Daoy (cell line): ENCODE measurements around the gene RANGAP1. TPM values are rescaled to one million over a fixed set of nuclear protein-coding genes. Genes with fewer than 3 reads are reported as not detected.
A peak's percentile ranks its signal among the peaks of the same experiment; 100 is the strongest.

ENCODE experiments used
- DNase-seq: peaks from one replicate; pipeline ENCODE4 v3.0.0-alpha.2; 2015; ENCODE audit warnings: low read depth
- total RNA-seq: library from RNA; depleted of rRNA; stranded (reverse); fragments of >200 nt; shearing (Covaris generic); gene quantifications from 2 replicates; pipeline ENCODE4 v1.2.3, GENCODE V29; 2014; rRNA removed

The RANGAP1 gene
- 119 and 127 TPM in 2 replicates for total RNA-seq

GRCh38 chr22:41285820-41286638 is at the start of gene RANGAP1:
Gene RANGAP1 (minus strand): TSS chr22:41286187. CDS start chr22:41281044, 5,143 bp downstream.
- DNase-seq = peak; percentile 99

GRCh38 chr22:41334951-41335635 is 49.1 kb upstream of the RANGAP1 start:
- DNase-seq = no peak

GRCh38 chr22:41334215-41334614 is 48.2 kb upstream of the RANGAP1 start:
- DNase-seq = no peak

GRCh38 chr22:41333806-41334205 is 47.8 kb upstream of the RANGAP1 start:
- DNase-seq = no peak

GRCh38 chr22:41332217-41332939 is 46.4 kb upstream of the RANGAP1 start:
- DNase-seq = no peak

GRCh38 chr22:41330169-41330568 is 44.2 kb upstream of the RANGAP1 start:
- no peak for DNase-seq

GRCh38 chr22:41327124-41327523 is 41.1 kb upstream of the RANGAP1 start:
- no peak for DNase-seq

- no peak for DNase-seq
Observed at GRCh38 chr22:41324821-41325528, 39.0 kb upstream of the RANGAP1 start.

- DNase-seq = no peak
Observed at GRCh38 chr22:41320416-41321240, 34.6 kb upstream of the RANGAP1 start.

GRCh38 chr22:41315586-41315985 is 29.6 kb upstream of the RANGAP1 start:
- DNase-seq = no peak

GRCh38 chr22:41314821-41315220 is 28.8 kb upstream of the RANGAP1 start:
- no peak for DNase-seq

- no peak for DNase-seq
Observed at GRCh38 chr22:41311487-41311886, 25.5 kb upstream of the RANGAP1 start.

- DNase-seq = no peak
Observed at GRCh38 chr22:41310336-41310735, 24.3 kb upstream of the RANGAP1 start.

GRCh38 chr22:41308544-41308947 is 22.6 kb upstream of the RANGAP1 start:
- DNase-seq = no peak

- DNase-seq = no peak
Observed at GRCh38 chr22:41308054-41308453, 22.1 kb upstream of the RANGAP1 start.

GRCh38 chr22:41305646-41306045 is 19.7 kb upstream of the RANGAP1 start:
- peak; percentile 81 for DNase-seq

- no peak for DNase-seq
Observed at GRCh38 chr22:41302811-41303210, 16.8 kb upstream of the RANGAP1 start.

GRCh38 chr22:41302021-41302767 is 16.2 kb upstream of the RANGAP1 start:
- DNase-seq = no peak

GRCh38 chr22:41301085-41302020 is 15.4 kb upstream of the RANGAP1 start, which contains the start of gene ZC3H7B:
Gene ZC3H7B (plus strand): TSS chr22:41301525. CDS start chr22:41320661, 19,136 bp downstream.
- DNase-seq = peak; percentile 87
